GM18907 (cell line): ENCODE measurements around the gene CFTR.
A peak's percentile ranks its signal among the peaks of the same experiment; 100 is the strongest.

Experiments
- ATAC-seq: cut with Tn5 transposase; IDR thresholded peaks from one replicate; pipeline ENCODE4 v1.9.1; 2021; ENCODE audit warnings: mild to moderate bottlenecking, moderate library complexity; ENCODE audit not compliant: unreplicated experiment

CFTR gene

DNA sequence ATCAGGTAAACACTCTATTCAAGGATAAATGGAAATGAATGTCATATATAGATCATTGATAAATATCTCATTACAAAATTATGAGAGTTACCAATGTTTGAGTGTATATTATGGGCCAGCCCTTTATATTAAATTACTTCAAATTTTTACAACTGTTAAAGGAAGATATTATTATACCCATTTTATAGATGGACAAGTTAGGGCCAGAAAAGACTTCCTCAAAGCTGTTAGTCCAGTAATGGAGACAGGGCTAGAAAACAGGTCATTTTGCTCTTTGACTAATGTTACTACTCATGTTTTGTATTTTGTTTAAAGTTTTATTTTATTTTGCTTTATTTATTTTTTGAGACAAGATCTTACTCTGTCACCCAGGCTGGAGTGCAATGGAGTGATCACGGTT is 101.6 kb downstream of the CFTR start:
- no peak for ATAC-seq

DNA sequence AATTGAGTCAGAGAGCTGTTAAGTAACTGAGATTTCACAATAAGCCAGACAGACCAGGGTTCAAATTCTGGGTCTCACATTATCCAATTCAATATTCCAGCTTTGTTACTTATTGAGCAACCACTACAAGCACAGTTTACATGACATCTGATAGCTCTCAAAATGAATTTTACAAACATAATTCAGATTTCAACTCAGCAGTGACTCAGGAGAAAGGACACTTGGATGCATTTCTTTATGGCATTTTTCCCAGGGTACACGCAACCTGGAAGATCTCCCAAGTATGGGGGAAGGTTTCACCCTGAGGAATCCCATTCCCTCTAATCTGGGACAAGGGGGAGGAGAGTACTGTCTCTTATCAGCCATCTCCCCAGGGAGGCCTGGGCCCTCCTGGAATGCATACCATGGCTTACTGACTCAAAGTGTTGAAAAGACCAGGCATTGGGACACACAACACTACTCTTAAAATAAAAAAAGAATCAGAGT is 102.4 kb downstream of the CFTR start:
- ATAC-seq: no peak

DNA sequence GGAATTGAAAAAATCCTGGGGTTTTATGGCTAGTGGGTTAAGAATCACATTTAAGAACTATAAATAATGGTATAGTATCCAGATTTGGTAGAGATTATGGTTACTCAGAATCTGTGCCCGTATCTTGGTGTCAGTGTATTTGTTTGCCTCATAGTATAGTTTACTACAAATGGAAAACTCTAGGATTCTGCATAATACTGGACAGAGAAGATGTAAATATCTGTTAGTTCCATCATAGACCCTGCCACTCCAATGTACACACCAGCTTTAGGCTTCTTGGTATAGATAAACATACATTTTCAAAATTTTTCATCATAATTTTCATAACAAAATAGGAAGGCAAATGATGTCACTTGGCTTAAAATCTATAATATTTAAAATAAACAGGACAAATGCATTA is 108.1 kb downstream of the CFTR start:
- no peak for ATAC-seq

DNA sequence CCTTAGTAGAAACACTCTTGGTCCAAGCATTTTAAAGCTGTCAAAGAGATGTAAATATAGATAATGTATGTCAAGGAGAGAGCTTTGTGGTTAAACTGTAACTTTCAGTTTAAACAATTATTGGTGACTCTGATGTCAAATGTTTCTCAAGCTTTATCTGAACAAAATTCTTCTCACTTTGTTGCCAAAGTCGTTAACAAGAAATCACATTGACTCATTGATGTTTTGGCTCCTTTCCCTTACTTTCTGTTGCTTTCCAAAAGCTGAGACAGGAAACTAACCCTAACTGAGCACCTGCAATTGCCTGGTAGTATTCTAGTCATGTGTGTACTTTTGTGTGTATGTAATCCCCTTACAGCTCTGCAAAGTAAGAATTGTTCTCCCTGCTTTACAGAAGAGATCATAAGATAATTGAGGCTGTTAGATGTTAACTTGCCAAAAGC is 108.5 kb downstream of the CFTR start:
- no peak for ATAC-seq

DNA sequence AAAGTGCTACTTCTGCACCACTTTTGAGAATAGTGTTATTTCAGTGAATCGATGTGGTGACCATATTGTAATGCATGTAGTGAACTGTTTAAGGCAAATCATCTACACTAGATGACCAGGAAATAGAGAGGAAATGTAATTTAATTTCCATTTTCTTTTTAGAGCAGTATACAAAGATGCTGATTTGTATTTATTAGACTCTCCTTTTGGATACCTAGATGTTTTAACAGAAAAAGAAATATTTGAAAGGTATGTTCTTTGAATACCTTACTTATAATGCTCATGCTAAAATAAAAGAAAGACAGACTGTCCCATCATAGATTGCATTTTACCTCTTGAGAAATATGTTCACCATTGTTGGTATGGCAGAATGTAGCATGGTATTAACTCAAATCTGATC is 110.4 kb downstream of the CFTR start:
- ATAC-seq: no peak

DNA sequence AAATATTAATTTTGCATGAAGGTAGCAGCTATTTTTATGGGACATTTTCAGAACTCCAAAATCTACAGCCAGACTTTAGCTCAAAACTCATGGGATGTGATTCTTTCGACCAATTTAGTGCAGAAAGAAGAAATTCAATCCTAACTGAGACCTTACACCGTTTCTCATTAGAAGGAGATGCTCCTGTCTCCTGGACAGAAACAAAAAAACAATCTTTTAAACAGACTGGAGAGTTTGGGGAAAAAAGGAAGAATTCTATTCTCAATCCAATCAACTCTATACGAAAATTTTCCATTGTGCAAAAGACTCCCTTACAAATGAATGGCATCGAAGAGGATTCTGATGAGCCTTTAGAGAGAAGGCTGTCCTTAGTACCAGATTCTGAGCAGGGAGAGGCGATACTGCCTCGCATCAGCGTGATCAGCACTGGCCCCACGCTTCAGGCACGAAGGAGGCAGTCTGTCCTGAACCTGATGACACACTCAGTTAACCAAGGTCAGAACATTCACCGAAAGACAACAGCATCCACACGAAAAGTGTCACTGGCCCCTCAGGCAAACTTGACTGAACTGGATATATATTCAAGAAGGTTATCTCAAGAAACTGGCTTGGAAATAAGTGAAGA is 112.3 kb downstream of the CFTR start:
- ATAC-seq: no peak

DNA sequence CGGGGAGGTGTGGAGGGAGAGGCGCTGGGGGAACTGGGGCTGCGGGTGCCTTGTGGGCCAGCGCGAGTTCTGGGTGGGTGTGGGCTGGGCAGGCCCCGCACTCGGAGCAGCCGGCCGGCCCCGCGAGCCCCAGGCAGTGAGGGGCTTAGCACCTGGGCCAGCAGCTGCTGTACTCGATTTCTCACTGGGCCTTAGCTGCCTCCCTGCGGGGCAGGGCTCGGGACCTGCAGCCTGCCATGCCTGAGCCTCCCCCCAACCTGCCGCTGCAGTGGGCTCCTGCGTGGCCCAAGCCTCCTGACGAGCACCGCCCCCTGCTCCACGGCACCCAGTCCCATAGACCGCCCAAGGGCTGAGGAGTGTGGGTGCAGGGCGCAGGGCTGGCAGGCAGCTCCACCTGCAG is 116.3 kb downstream of the CFTR start:
- no peak for ATAC-seq

DNA sequence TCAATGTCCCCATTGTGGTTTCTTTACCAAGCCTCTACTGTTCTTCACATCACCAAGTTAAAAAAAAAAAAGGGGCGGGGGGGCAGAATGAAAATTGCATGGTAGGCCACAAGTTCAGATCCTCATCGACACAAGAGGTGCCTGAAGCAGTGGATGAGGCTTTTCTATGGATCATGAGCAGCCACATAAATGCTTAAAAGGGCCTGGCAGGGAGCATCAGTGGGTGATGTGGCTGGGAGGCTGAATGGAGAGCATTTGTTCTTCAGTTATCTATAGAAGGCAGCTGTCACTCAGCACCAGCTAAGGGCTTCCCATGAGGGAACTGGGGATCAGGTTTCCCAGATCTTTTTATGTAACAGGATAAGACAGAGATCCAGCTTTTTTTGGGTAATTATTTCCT is 117.9 kb downstream of the CFTR start:
- no peak for ATAC-seq

DNA sequence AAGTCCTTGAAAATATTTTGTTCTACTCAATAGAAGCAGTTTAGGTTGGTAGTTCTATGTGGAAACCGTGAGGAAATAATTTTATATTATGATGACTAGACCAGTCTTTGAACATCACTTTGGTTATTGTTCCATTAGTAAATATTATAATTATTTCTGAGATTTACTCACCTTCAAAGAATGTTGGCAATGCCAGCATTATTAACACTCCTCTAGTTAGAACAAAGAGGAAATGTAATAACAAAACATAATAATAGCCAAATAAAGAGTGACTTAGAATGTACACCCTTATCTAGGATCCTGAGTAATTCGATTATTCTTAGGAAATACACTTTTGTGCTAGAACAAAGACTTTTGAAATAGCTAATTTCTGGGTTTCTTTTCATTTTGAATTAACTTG is 121.1 kb downstream of the CFTR start:
- ATAC-seq: no peak

DNA sequence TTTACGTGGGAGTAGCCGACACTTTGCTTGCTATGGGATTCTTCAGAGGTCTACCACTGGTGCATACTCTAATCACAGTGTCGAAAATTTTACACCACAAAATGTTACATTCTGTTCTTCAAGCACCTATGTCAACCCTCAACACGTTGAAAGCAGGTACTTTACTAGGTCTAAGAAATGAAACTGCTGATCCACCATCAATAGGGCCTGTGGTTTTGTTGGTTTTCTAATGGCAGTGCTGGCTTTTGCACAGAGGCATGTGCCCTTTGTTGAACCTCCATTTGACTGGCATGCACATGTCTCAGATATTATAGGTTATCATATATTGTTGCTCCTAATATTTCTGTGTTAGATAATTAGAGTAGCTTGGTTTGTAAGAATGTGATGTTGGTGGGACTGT is 123.8 kb downstream of the CFTR start:
- no peak for ATAC-seq

DNA sequence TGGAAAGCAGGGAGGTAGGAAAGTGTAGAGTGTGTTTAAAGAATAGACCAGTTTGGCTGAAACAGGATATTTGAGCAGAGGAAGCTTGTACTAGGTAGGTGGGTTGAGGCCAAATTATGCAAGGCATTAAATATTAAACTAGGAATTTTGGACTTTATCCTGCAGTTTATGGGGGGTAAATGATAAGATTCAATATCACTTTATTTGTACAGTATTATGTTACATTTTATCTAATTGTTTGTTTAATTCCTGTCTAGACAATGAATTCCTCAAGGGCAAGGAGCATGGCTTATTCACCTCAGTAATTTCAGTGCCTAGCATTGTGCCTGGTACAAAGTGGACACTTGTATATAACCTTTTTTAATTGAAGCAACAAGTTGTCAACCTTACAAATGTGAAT is 125.9 kb downstream of the CFTR start:
- ATAC-seq: no peak

DNA sequence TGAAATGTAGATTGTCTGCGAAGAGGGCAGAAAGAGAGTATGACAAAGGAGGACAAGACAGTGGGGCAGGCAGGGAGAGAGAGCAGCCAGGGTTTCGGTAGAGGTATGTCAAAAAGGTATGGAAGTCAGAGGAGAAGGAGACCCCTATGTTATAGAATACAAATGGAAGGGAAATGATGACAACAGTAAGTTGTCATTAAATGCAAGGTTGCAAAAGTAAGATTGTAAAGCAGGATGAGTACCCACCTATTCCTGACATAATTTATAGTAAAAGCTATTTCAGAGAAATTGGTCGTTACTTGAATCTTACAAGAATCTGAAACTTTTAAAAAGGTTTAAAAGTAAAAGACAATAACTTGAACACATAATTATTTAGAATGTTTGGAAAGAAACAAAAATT is 126.3 kb downstream of the CFTR start:
- ATAC-seq: no peak

DNA sequence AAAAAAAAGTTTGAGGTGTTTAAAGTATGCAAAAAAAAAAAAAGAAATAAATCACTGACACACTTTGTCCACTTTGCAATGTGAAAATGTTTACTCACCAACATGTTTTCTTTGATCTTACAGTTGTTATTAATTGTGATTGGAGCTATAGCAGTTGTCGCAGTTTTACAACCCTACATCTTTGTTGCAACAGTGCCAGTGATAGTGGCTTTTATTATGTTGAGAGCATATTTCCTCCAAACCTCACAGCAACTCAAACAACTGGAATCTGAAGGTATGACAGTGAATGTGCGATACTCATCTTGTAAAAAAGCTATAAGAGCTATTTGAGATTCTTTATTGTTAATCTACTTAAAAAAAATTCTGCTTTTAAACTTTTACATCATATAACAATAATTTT is 130.6 kb downstream of the CFTR start:
- no peak for ATAC-seq

DNA sequence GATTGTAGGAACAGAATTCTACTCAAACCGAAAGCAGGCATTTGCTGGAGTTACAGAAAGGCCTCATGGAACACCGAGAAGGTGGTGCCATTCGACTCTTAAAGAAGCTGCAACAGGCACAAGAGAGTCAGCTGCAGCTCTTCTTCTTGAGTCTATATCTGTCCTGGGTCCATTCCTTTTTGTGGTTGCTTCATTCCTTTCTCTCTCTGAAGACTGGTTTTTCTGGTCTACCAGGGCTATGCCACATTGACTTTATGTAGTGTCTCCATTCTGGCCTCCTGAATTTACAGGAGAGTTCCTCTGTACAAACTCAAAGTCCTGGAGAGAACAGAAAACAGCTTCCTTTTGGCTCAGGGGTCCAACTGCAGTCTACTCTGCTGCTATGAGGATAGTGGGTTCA is 132.8 kb downstream of the CFTR start:
- ATAC-seq: no peak

DNA sequence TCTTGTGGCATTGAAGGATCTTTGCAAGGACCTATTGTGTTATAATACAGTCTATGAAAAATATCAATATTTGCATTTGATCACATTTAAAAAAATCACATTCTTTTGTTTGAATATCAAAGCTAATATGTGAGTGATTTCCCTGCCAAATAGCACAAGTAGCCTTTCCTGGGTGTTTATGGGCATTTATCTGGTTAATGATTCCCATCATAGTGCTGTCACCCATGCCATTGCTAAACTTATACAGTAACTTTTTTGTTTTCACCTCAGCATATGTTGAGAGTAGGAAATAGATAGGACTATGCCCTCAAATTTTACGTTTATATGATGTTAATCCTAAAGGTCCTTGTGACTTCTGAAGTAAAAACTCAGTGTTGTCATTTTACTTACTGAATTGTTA is 136.9 kb downstream of the CFTR start:
- no peak for ATAC-seq

DNA sequence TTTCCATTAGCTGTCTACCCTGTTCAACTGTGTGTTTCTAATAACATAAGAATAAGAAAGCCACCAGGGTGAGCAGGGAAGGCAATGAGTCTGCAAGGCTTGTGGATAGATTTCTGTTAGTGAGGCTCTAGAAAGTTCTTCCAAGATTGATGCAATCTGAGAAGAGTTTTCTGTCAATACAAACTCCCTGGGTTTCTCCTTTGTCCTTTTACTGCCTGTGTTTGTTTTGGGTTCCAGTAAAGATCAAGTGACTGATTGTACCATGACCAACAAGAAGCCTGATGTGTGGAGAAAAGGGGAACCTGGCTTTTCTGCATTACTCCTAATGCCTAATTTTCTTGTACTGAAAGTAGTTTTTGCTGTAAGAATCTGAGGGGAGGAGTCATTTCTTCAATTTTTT is 139.9 kb downstream of the CFTR start:
- ATAC-seq: no peak

DNA sequence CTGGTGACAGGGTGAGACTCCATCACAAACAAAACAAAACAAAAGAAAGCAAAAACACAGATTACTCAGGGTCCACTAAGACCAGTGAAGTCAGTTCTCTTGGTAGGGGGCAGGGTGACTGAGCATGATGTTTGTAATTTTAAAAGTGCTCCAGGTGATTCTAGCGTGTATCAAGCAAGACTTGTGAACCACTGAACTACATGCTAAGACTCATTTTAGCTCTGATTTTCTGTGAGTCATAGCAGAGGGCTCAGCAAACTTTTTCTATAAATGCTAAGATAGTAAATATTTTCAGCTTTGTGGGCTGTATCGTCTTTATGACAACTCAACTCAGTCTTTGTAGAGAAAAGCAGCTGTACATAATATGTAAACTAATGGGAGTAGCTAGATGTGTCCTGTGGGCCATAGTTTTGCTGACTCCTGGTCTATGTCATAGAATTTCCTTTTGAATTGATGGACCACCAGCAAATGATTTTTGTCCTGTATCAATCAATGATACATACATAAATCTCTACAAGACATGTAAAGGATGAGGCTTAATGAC is 141.3 kb downstream of the CFTR start:
- ATAC-seq: no peak

DNA sequence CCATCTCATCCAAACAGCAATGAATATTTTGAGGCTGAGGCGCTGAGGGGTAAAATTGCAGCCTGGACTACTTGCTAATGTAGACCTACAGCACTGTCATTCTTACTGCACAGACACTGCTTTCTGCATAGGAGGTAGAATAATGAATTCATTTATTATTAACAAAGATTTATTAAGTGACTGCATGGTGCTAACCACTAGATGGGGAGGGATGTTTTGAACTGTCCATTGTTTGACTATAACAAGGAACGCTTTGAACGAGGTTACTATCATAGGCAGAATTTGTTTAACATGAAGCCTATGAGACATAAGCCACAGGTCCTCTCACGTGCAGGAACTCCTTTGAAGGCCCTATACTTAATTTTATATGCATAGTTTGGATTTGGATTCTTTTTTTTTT is 143.8 kb downstream of the CFTR start:
- no peak for ATAC-seq

DNA sequence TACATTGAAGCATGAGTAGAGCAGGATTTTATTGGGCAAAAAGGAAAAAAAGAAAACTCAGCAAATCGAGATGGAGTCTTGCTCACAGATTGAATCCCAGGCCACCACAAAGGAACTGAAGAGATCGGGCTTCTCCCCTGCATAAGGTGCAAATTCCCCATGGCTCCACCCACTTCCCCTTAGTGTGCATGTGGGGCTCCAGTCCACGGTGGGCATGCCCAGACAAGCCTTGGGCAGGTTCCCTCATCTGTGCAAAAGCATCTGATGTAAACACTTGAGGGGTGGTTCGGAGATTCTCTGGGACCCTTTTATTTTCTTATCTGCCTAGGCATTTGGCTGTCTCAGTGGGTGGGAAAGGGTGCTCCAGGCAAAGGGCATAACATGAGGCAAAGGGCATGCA is 150.7 kb downstream of the CFTR start:
- ATAC-seq: peak; percentile 53

DNA sequence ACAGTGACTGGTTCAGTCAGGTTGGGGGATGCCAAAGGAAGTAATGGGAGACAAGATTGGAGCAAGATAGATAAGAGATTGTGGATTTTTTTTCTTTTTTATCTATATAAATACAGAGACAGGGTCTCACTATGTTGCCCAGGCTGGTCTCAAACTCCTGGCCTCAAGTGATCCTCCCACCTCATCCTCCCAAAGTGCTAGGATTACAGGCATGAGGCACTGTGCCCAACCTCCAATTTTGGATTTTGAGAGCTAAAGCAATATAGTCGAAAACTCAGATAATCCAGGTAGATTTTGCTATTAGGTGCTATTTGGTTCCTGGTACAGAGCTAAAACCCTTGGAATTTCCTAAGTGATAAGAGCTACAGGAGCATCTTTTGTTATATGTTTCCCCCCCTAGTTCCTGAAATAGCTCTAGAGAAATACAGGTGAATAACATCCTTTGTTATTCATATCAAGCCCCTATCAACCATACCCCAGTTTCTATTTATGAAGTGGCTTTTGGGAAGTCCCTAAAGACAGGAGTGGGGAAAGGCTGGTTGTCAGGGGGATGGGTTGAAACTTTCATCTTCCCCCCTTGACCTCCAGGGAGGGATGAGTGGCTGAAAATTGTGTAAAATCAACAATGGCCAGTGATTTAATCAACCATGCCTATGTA is 151.2 kb downstream of the CFTR start:
- no peak for ATAC-seq

DNA sequence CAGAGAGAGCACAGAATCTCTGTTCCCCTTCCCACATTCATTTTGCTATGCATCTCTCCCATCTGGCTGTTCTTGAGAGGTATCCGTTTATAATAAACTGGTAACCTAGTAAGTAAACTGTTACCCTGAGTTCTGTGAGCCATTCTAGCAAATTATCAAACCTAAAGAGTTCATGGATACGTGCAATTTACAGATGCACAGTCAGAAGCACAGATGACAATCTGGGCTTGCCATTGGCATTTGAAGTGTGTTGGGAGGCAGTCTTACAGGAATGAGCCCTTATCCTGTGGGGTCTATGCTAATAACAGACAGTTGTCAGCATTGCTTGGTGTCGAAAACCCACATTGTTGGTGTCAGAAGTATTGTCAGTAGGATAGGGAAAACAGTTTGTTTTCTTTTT is 151.8 kb downstream of the CFTR start:
- no peak for ATAC-seq

DNA sequence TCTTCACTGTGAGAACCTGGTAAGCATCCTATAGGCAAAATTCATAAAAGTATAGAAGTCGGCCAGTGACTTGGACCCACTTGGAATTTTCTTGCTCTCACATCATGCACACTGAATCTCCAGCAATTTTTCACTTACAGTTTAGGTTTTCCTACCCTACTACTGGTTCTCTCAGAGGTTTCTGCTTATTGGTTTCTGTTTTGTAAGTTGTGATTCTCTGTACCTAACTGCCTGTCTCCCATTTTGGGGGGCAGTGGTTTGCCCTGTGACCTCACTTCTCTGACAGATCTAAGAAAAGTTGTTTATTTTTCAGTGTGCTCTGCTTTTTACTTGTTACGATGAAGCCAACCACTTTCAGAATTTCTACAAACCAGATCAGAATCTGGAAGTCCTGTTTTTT is 158.1 kb downstream of the CFTR start:
- ATAC-seq: no peak

DNA sequence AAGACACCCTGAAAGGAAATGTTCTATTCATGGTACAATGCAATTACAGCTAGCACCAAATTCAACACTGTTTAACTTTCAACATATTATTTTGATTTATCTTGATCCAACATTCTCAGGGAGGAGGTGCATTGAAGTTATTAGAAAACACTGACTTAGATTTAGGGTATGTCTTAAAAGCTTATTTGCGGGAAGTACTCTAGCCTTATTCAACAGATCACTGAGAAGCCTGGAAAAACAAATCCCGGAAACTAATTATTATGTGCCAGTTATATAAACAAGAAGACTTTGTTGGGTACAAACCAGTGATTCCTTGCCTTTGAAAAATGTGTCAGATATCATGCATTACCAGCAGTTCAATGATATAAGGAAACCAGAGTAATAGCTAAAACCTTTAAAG is 160.1 kb downstream of the CFTR start:
- no peak for ATAC-seq
